Body of pancreas (tissue), 4 donors: ENCODE data around the gene NDP. TPM values are rescaled to one million over a fixed set of nuclear protein-coding genes. Genes with fewer than 3 reads are reported as not detected.

Experiments
- ATAC-seq: fragments of 150-250 bp; one replicate; pipeline ENCODE4 v1.9.1; 2016
- DNase-seq, 4 donors: peaks; one replicate each; pipeline ENCODE4 v3.0.0-alpha.2; 2019
- H3K27ac ChIP-seq, 4 donors: fragments of 200-600 bp; sonication (generic); 1 replicate in 3 of 4; 2 replicates in 1 of 4; pipeline versions ENCODE4 v1.5.1 to v1.6.1; 2016 to 2019; ENCODE audit warnings: mild to moderate bottlenecking in 1 of 4, mixed read lengths in 1 of 4, moderate library complexity in 1 of 4
- H3K27me3 ChIP-seq, 2 donors: fragments of 200-600 bp; sonication (generic); one replicate each; pipeline ENCODE4 v1.6.0; 2016; ENCODE audit warnings: mild to moderate bottlenecking in 1 of 2
- H3K36me3 ChIP-seq, 2 donors: fragments of 200-600 bp; sonication (generic); replicated peaks in 1 of 2; 2 replicates each; pipeline ENCODE4 v1.5.1; 2016; ENCODE audit warnings: low read depth in 2 of 2; ENCODE audit not compliant: insufficient read depth in 1 of 2
- H3K4me1 ChIP-seq: fragments of 200-600 bp; sonication (generic); one replicate; pipeline ENCODE4 v1.6.0; 2016
- H3K4me3 ChIP-seq, 2 donors: fragments of 200-600 bp; sonication (generic); 1 replicate in 1 of 2; 2 replicates in 1 of 2; pipeline ENCODE4 v1.5.1; 2016 to 2019
- H3K9me3 ChIP-seq, 3 donors: fragments of 200-600 bp; sonication (generic); 1 replicate in 2 of 3; 2 replicates in 1 of 3; pipeline ENCODE4 v1.5.1; 2016
- CTCF ChIP-seq, 7 experiments: fragments of 450-650 bp in 4 of 7; fragments of 200-600 bp in 3 of 7; sonication (generic) in 3 of 7; IDR thresholded peaks; one replicate each; pipeline ENCODE4 v1.5.1; 2016 to 2019; ENCODE audit warnings: antibody characterized with exemption in 7 of 7
- POLR2A ChIP-seq, 3 donors: fragments of 450-650 bp; IDR thresholded peaks; one replicate each; pipeline ENCODE4 v1.6.1; 2016; ENCODE audit warnings: antibody characterized with exemption in 3 of 3, mild to moderate bottlenecking in 2 of 3
- WGBS, 2 donors: methylation state at CpG; one replicate each; pipeline ENCODE4 v1.1.5; 2017; 5-methylcytosine and 5-hydroxymethylcytosine counted together
- intact Hi-C: fragments of 100-400 bp; cut with DNase I; formaldehyde crosslinking; loops from one replicate; pipeline ENCODE4 v1.15.1; 2023
- total RNA-seq, 2 donors: library from RNA; depleted of rRNA; stranded (reverse); fragments of >200 nt; gene quantifications; one replicate each; pipeline ENCODE4 v1.1.0, GENCODE V29; 2016

The NDP gene
- total RNA-seq, 2 donors from 2014 or later, result not detected

GRCh38 chrX:44016906-44017305 is 43.7 kb upstream of the NDP start:
- no peak for ATAC-seq
- Histone ChIP-seq H3K4me1 (no peaks in the 10 kb centered on the region), H3K9me3 (no peaks in the 10 kb centered on the region), H3K4me3 (no peak overlapping the region), H3K27me3 (no peaks in the 10 kb centered on the region), H3K27ac (no peak overlapping the region), H3K36me3 (no peaks in the 10 kb centered on the region)
- DNase-seq, result no peak
- TF ChIP-seq CTCF (IDR thresholded peaks at IDR 0.05) (no peak), POLR2A (IDR thresholded peaks at IDR 0.05) (no peak)
- WGBS, 2 donors, result 60% methylated on average over 4 of the region's 4 CpGs
- intact Hi-C loops, result no loop called here

GRCh38 chrX:44012484-44013096 is 39.4 kb upstream of the NDP start:
- Histone ChIP-seq H3K27me3 (no peaks in the 10 kb centered on the region), H3K4me1 (no peaks in the 10 kb centered on the region), H3K36me3 (no peaks in the 10 kb centered on the region), H3K4me3 (no peak overlapping the region), H3K9me3 (no peaks in the 10 kb centered on the region), H3K27ac (no peak overlapping the region)
- ATAC-seq (no peak), DNase-seq (peak; percentile 7 to 53 (median 14))
- 51 to 59% methylated on average over 2 to 4 of the region's 4 CpGs for WGBS, 2 donors
- no peak for TF ChIP-seq CTCF (IDR thresholded peaks at IDR 0.05)
- no peak for TF ChIP-seq POLR2A (IDR thresholded peaks at IDR 0.05)
- intact Hi-C loops, result no loop called here

- TF ChIP-seq POLR2A (IDR thresholded peaks at IDR 0.05), result no peak
- TF ChIP-seq CTCF (IDR thresholded peaks at IDR 0.05), result no peak
- intact Hi-C loops, result no loop called here
- Histone ChIP-seq H3K4me1 (no peaks in the 10 kb centered on the region), H3K27ac (no peak overlapping the region), H3K9me3 (no peaks in the 10 kb centered on the region), H3K4me3 (no peak overlapping the region), H3K36me3 (no peaks in the 10 kb centered on the region), H3K27me3 (no peaks in the 10 kb centered on the region)
- DNase-seq (no peak), ATAC-seq (no peak)
- 55% methylated on average over 3 of the region's 3 CpGs for WGBS, 2 donors
Measured at GRCh38 chrX:44011506-44011905, 38.3 kb upstream of the NDP start.

- Histone ChIP-seq H3K4me1 (no peaks in the 10 kb centered on the region), H3K4me3 (no peak overlapping the region), H3K27me3 (no peaks in the 10 kb centered on the region), H3K27ac (no peak overlapping the region), H3K9me3 (no peaks in the 10 kb centered on the region), H3K36me3 (no peaks in the 10 kb centered on the region)
- no peak for DNase-seq
- whole genome bisulfite sequencing, 2 donors, result 46 to 61% methylated on average over 2 of the region's 2 CpGs
- no peak for TF ChIP-seq POLR2A (IDR thresholded peaks at IDR 0.05)
- no peak for TF ChIP-seq CTCF (IDR thresholded peaks at IDR 0.05)
- ATAC-seq, result no peak
- intact Hi-C loops, result no loop called here
Measured at GRCh38 chrX:44010626-44011025, 37.4 kb upstream of the NDP start.

- no peak overlapping the region for H3K27ac ChIP-seq
- intact Hi-C loops, result no loop called here
- no peaks in the 10 kb centered on the region for H3K9me3 ChIP-seq
- DNase-seq (no peak), ATAC-seq (no peak)
- H3K27me3 ChIP-seq, result no peaks in the 10 kb centered on the region
- H3K36me3 ChIP-seq, result no peaks in the 10 kb centered on the region
- no peak overlapping the region for H3K4me3 ChIP-seq
- H3K4me1 ChIP-seq, result no peaks in the 10 kb centered on the region
- 56 to 78% methylated on average over 1 of the region's 1 CpG for WGBS, 2 donors
- TF ChIP-seq POLR2A (IDR thresholded peaks at IDR 0.05), result no peak
- no peak for TF ChIP-seq CTCF (IDR thresholded peaks at IDR 0.05)
Measured at GRCh38 chrX:44006081-44006480, 32.9 kb upstream of the NDP start.
